SK-N-SH treated with all-trans-retinoic acid at 6 μM for 48 hours (cell line): ENCODE measurements around the gene ATG13.

Source experiments
- OSR1 ChIP-seq: fragments of 250-450 bp; sonication (Bioruptor Pico); IDR thresholded peaks from 2 replicates; pipeline ENCODE4 v1.8.0; 2022; ENCODE audit warnings: moderate library complexity, mild to moderate bottlenecking, inconsistent platforms
- PATZ1 ChIP-seq: fragments of 250-450 bp; sonication (Bioruptor Pico); IDR thresholded peaks from 2 replicates; pipeline ENCODE4 v1.8.0; 2020; ENCODE audit warnings: mild to moderate bottlenecking, moderate library complexity, borderline replicate concordance

GRCh38 chr11:46669711-46670139, 52.4 kb downstream of the ATG13 start:
- TF ChIP-seq PATZ1 (CRISPR knock-in tag), result no peak
- no peak for TF ChIP-seq OSR1 (CRISPR knock-in tag)
